ENCODE measurements around the gene PTPRG.

- TF ChIP-seq CTCF (IDR thresholded peaks at IDR 0.05) (no peak), POLR2AphosphoS5 (IDR thresholded peaks at IDR 0.05; ENCODE audit: low read depth, low read length) (no peak), SIN3A (IDR thresholded peaks at IDR 0.05; ENCODE audit: borderline replicate concordance, insufficient read depth, low read depth, low read length) (no peak), REST (IDR thresholded peaks at IDR 0.05; ENCODE audit: insufficient read depth in 1 of 2, low read depth in 2 of 2, low read length in 1 of 2) (no peak), TCF7L2 (IDR thresholded peaks at IDR 0.05; ENCODE audit: low read depth, low read length) (no peak)
These were observed 241.4 kb downstream of the PTPRG start for GRCh38 chr3:61802772-61803171.

Data from Panc1 (cell line).